ENCODE data around the gene CFAP65.

Gene CFAP65

DNA sequence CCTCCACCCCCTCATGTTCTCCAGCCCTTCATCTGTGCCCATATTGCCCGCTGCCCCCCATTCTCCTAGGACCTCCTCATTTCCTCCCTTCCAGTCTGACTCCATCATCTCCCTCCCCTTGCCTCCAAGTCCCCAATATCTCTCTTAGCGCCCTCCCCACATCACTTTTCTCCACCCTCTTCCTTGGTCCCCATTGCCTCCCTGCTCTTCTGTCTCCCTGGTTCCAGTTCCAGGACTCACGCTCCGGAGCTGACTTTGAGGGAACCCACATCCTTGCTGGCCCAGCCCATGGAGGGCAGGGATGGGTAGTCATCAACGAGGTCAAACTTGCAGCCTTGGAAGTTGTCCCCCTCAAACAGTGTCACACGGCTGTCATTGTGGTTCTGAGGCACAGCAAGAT is 50.7 kb downstream of the CFAP65 start:
- DNase-seq (ENCODE audit: low read depth, low spot score): no peak

DNA sequence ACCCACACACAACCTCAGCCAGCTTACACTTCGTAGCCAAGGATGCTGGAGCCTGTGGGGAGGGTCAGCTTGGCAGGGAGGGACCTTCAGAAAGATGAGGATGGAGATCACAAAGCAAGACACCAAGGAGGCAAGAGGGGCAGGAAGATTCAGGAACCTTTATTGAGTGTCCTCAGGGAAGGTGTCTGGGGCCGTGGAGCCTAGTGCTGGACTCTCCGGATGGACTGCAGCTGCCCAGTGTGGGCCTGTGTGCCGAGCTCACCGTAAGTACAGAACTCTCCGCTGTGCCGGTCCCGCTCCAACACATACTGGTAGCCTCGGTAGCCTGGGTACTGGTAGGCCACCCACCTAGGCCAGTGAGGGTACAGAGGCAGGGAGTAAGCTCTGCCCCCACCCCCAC is 51.3 kb downstream of the CFAP65 start:
- no peak for DNase-seq (ENCODE audit: low read depth, low spot score)

DNA sequence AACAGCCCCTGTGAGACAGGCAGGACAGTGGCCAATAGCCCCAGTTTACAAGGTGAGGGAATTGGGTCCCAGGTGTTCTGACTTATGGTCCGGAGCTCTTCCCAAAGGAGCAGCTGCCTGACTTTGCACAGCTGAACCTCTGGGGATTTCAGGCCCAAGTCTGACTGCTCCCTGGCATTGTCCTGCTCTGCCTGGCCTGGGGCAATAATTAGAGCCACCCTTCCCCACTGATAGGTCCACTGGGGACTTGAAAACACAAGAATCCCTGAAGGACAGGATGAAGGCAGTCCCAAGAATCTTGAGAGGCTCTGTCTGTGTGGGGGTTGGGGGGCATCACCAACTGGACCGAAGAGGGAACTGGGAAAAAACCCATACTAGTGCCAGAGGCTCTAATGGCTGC is 52.7 kb downstream of the CFAP65 start:
- DNase-seq (ENCODE audit: low read depth, low spot score): no peak

DNA sequence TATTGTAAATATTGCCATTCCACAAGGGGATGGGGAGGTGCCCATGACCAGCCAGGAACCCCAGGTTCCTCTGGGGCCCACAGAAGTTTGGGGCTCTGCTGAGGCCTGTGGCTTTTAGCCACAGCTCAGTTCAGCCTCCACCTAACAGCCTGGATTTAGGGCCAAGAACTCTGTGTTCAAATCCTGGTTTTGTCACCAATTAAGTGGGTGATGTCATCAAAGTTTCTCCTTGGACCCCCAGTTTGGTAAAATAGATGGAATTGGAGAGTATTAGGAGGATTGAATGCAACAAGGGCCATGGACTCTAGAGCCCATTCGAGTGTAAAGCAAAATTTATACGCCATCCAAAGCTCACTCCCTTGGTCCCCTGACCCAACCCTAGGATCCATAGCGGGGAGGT is 53.2 kb downstream of the CFAP65 start:
- no peak for DNase-seq (ENCODE audit: low read depth, low spot score)

DNA sequence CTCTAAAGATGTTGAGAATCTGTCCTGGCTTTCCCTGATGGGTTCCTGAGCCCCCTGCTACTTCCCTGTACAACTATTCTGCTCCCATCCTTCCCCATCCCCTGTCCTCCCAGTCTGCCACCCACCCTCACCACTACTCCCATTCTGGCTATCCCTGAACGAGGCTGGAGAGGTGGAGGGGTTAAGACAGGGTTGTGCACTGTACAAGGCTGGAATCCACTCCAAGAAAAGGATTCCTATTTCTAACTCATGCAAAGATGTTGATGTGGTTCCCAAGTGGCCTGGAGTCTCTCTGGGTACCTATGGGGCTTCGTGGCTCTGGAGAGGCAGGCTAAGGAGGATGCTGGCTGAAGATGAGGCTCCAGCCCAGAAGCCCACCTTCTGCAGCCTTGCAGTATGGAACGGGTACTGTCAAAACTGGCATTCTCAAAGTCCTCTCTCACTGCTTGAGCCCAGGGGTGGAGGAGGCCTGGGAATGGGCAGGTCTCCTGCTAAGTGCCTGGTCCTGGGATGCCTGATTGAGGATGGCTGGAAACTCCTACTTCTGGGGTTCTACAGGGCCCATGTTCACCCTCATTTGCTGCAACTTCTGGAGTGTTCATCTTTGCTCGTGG is 55.1 kb downstream of the CFAP65 start:
- no peak for DNase-seq (ENCODE audit: low read depth, low spot score)

DNA sequence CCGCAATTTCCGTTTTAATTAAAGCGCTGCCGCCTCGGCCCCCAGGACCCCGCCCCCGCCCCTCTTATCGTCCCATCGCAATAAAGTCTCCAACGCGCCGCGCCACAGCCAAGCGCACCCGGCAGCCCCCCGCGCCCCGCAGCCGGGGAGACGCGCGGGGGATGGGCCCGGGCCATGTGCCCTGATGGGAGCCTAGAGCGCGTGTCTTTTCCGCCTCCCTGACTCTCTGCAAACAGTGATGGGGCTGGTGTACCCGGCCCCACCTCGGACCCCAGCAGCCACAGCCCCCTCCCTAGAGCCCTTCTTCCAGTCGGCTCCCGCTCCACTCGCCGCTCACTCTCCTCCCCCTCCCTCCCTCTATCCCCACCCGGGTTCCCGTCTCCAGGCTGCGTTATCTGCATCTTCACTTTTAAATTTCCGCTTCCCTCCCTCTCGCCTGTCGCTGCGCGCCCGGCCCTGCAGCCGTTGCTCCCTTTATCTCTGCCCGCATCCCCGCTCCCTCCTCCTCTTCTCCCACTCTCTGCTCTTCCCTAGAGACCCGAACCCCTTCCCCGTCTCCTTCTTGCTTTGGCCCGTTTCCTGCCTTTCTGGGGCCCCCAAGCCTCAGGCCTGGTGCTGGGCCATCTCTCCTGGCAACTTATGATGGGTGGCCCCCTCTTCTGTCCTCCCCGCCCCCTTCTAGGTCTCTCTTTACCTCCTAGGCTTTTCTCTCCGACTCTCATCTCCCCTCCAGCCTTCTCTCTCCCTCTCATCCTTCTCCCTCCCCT is 55.8 kb downstream of the CFAP65 start:
- peak; percentile 81 for DNase-seq (ENCODE audit: low read depth, low spot score)

DNA sequence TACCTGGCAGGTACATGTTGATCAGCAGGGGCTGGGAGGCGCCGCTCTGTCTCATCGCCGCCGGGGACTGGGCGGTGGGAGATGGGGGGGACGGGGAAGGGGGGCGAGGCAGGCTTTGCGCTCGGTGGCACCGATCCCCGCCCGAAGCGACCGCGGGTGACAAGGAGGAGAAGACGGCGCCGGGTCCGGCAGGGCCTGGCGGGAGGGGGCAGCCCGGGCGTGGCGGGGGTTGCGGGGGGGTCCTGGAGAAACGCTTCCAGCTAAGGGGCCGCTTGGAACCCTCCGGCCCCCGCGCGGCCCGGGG is 56.3 kb downstream of the CFAP65 start, which contains the start of gene FEV:
TSS of gene FEV (minus strand) at position 164 of the 304 bp plus-strand sequence. CDS start at position 55, 109 bp downstream.
- no peak for DNase-seq (ENCODE audit: low read depth, low spot score)

DNA sequence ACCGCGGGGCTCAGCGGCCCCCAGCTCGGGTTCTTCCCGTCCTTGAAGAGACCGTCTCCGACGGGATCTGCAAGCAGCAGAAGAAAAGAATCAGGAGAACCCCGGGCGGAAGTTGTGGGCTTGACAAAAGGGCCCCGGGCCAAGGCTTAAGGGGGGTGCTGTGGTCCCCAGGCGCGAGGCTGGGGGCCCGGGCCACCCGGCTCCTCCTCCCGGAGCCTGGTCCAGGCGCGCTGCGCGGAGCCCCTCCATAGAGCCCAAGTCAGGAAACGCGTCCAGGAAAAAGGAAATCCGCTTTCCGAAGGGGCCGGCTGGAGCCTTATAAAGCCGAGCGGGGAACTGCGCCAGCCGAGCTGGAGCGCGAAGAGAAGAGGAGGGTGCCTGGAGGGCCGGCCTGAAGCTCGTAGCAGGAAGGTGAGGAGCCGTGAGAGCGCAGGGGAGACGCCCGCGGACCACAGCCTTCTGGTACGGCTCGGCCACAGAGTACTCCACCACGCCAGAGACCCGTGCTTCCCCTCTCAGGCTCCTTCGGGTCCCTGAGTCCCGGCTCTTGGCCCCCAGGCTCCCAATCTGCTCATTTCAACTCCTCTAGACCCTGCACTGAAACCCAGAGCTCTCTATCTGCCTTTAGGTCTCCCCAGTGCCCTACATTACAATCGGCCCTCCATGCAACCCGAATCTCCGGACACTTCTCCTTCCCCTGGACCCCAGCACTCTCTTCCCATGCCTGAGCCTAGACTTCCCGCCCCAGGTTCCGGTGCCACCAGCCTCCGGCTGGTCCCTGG is 56.9 kb downstream of the CFAP65 start:
- no peak for DNase-seq (ENCODE audit: low read depth, low spot score)

DNA sequence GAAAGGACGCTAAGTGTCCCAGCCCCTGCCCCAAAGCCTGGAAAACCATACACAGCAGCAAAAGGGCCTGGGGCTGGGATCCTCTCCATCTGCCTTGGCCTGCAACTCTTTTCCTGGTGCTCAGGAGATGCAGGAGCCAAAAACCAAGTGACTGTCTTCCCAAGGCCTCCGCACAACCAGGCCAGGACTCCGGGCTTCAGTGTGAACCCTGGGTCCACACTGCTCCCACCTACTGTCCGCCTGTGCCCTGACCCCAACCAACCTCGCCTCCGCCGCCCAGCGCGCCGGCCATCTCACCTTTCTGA is 57.4 kb downstream of the CFAP65 start:
- DNase-seq (ENCODE audit: low read depth, low spot score): no peak

DNA sequence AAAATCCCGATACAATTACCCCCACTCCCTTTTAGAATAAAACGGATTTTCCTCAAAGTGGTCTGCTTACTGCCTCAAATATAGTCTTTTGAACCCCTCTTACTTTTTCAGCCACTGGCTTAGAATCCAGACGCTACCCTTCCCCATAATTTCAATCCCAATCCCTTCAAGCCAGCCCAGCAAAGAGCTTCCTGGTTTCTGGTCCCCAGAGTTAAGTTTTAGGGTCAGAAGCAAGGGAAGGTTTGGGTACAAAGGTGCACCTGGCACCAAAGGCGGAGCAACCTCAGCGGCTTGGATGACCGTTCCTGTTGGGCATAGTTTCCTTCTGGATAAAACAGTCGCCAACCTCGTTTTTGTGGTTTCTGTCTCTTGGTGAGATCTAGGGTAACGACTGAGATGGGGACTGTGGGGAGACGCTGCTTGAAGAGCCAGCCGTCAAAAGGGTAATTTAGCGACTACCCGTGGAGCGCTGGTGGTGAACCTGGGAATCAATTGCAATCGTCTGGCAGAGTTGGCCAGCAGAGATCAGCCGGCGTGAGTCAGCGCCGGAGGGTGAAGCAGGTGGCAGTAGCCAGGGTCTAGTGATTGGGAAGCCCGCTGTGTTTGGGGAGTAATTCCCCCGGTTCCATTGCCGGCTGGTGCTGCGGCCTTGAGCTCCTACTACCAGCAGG is 57.9 kb downstream of the CFAP65 start:
- DNase-seq (ENCODE audit: low read depth, low spot score): no peak

DNA sequence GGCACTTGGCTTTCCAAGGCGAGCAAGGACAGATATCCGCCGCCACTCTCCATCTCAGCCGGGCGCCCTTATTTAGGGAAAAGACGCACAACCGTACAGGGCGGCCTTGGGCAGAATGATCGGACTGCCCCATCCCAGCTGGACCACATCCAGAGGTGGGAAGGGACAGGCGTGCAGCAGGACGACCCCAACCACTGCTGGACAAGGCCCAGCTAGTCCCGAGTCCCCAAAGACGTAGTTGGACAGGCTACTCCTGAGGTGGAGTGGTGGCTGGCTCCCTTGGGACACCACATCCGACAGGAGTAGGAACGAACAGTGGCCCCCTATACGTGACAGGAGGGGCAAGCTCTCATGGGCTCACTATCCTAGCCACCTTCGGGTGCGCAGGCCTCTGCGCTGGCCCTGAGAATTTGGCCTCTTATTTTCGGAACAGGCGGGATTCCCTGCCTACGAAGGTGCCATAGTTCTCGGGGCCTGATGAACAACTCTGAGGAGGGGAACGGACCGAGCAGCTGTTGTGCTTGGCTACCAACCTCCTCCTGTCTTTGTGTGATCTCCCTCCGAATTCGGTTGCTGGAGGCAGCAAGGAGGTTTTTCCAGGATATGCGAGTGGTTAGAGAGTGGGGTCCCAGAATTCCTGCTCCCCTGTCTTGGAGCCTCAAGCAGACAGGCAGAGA is 58.6 kb downstream of the CFAP65 start:
- DNase-seq (ENCODE audit: low read depth, low spot score): no peak

DNA sequence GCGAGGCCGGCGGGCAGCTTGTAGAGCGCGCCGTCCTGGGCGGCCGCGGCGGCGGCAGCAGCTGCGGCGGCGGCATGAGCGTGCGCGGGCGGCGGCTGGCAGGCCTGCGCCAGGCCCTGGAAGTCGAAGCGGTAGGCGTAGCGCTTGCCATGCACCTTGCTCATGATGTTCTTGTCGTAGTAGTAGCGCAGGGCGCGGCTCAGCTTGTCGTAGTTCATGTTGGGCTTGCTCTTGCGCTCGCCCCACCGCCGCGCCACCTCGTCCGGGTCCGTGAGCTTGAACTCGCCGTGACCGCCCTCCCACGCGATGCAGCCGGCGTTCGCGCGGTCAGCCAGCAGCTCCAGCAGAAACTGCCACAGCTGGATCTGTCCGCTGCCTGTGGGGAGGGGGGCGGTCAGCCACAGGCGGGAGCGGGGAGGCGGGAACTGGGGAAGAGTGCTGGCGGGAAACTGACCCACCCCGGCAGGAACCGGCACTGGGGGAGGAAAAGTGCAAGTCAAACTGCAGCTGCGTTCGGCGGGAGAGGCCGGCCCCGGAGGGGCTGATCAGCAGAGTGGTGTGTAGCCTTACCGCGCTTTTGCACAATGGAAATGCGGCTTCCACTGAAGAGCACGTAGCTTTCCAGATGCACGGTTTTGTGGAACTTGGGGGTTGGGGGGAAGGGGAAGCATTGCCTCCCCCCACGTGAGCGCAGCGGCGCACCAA is 59.3 kb downstream of the CFAP65 start:
- no peak for DNase-seq (ENCODE audit: low read depth, low spot score)

DNA sequence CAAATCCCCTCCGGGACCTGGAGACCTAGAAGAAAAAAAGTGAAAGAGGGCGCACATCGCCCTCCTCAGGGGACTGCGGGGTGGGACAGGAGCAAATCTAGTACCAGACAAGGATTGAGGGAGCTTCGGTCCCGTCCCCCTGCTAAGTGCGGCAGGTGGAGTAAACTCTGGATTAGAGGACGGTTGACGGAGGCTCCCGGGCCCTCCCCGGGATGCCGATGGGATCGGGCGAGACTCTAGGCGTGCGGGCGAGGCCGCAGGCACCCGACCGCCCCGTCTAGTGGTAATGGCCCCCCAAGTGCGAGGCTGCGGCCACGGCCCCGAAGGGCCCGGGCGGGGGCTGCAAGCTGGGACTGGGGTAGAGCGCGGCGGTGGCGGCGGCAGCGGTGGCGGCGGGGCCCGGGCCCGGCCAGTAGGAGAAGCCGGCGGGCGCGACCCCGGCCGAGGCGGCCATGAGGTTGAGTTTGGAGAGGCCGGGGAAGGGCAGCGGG is 59.9 kb downstream of the CFAP65 start:
- no peak for DNase-seq (ENCODE audit: low read depth, low spot score)

DNA sequence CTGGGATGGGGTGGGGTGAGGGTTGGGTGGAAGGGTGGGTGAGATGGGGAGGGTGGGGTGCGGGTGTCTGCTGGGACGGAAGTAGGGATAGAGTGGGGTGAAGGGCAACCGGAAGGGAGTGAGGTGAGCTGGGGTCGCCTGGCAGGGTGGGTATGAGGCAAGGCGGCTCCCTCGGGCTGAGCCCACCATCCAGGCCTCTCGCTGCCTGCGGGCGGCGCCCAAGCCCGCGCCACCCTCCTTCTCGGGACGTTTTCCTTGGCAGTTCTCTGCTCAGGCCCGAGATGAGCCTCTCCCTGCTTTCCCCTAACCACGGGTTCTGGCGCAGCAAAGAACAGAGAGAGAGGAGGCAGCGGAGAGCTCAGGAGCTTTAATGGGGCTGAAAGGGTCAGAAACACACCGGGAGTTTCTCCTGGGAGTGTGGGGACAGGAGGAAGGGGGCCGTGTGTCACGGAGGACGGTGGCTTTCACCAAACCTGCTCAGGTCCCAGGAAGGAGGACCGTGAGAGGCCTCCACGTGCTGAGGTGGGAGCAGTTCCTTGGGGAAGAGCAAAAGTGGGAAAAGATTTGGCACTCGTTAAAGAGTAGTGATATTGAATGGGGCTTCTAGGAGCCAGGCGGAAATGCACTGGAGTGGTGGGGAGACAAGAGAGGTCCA is 60.5 kb downstream of the CFAP65 start:
- DNase-seq (ENCODE audit: low read depth, low spot score): no peak

DNA sequence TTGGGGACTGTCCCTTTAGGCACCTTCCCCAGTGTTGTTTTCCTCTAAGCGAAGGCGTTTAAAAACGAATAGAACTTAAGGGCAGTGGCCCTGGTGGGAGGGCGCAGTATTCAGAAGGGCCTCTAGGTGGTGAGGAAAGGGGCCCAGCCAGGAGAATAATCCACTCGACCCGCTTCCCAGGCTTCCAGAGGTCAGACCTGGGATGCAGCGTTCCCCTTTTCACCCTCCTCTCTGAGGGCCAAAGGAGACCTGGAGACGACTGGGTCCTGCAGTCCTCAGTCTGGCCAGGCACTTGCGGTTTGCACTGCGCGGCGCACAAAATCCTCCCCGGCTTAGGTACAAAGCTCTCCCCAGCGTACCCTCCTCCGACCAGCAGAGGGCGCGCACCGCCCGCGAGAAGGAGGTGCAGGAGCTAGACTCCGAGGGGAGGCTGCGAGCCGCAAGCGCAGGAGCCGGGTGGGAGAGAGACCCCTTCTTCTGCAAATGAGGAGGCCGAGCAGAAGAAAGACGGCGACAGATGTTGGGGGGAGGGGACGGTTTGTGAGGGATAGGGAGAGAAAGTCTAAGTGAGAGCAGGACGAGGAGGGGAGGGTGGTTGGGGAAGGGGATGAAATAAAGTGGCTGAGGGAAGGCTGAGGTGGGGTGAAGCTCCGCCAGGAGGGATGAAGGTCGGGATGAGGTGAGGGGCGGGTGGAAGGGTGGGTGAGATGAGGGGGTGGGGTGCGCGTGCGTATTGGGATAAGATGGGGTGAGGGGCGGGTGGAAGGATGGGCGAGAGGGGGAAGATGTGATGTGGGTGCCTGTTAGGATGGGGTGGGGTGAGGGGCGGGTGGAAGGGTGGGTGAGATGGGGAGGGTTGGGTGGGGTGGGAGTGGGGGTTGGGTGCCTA is 61.2 kb downstream of the CFAP65 start:
- no peak for DNase-seq (ENCODE audit: low read depth, low spot score)

DNA sequence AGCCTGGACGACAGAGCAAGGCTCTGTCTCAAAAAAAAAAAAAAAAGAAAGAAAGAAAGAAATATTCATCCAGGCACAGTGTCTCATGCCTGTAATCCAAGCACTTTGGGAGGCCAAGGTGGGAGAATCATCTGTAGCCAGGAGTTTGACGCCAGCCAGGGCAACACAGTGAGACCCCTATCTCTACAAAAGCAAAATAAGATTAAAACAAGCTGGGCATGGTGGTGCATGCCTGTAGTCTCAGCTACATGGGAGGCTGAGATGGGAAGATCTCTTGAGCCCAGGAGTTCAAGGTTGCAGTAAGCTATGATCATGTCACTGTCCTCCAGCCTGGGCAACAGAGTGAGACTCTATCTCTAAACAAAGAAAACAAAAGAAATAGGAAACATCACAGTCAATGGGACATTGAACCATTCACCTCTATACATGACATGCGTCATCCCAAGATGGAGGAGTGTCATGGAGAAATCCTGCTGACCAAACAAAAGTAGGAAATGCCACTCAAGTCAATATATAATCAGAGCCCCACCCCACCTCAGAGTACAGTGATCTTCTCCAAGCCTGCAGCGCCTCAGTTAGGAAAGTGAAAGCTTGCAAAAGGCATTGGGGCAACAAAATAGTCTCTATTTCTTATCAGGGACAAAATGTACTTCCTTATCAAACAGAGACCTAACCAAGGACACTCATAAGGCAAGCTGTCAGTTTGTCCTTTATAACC is 66.1 kb downstream of the CFAP65 start:
- no peak for DNase-seq (ENCODE audit: low read depth, low spot score)

DNA sequence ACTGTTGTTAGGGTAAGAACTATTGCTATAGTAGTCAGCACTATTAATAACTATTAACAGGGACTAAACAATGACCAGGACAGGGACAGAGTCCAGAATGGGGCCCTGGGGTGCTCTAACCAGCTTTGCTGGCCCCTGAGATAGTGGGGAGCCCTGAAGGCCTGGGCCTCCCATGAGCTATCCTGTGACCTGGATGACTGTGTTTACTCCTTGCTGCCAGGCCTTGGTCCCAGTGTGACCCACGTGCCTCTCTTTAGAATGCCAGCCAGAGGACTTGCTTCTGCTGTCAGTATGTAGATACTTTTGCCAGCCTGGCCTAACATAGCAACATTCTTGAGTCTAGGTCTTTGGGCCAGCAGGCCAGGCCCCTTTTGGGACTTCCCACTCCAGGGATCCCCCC is 70.4 kb downstream of the CFAP65 start:
- no peak for DNase-seq (ENCODE audit: low read depth, low spot score)

DNA sequence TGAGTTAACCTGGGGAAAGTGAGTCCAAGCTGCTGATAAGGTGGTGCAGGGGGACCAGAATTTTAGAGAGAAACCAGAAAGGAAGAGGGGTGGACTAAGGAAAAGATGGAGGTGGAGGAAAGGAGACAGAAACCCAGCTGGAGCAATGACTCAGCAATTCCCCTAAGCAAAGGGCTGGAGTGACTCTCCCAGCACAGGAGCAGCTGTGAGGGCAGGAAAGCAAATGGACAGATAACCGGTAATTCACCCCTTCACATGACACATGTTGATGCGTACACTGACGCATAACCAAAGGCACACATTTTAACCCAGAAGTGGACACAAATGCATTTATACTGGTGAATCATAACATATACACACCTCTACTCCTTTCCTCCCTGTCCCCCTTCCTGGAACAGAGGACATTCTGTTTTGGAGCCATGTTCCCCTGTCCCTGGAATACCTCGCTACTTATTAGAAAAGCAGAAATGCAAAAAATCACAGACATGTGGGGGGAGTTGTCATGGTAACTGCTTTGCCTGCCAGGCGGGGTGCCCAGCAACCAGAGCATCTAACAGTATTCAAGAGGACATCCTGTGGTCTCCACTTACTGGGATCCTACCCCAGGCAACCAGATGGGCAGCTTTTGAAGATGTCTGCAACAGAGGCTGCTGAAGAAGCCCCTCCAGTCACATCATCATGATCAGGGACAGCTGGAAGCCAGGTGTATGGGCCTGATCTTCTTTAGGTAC is 77.1 kb downstream of the CFAP65 start:
- no peak for DNase-seq (ENCODE audit: low read depth, low spot score)
